ENCODE data around the gene UBA5. TPM values are rescaled to one million over a fixed set of nuclear protein-coding genes. Genes with fewer than 3 reads are reported as not detected.
"Not testable (repeated sequence)": the region's sequence is repeated elsewhere in the genome, so short reads cannot be mapped to it uniquely, and the experiment has no call there.

Gene UBA5
- total RNA-seq, 4 donors from 2014 or later, result 19.9 to 50.9 (median 34.4) TPM

GRCh38 chr3:132638706-132639105 lies 21.4 kb upstream of the UBA5 start:
- no peaks in the 10 kb centered on the region for H3K27me3 ChIP-seq
- no peak for DNase-seq (ENCODE audit: low spot score in 2 of 2)
- H3K4me1 ChIP-seq, result no peaks in the 10 kb centered on the region
- no peak for TF ChIP-seq CTCF (IDR thresholded peaks at IDR 0.05)
- TF ChIP-seq POLR2A (IDR thresholded peaks at IDR 0.05), result no peak
- TF ChIP-seq EP300 (IDR thresholded peaks at IDR 0.05), result no peak
- H3K27ac ChIP-seq, result no peak overlapping the region
- no peak overlapping the region for H3K4me3 ChIP-seq
- no peaks in the 10 kb centered on the region for H3K9me3 ChIP-seq
- peaks cover 0 to 71% (median 0%) of the 10 kb centered on the region in 3 donors for H3K36me3 ChIP-seq

- H3K4me1 ChIP-seq; H3K27ac ChIP-seq; H3K27me3 ChIP-seq; DNase-seq (ENCODE audit: low spot score in 2 of 2); H3K9me3 ChIP-seq; H3K4me3 ChIP-seq: not testable (repeated sequence)
- H3K36me3 ChIP-seq, result peaks cover 0 to 54% (median 0%) of the 10 kb centered on the region in 3 donors
- 91 to 92% methylated on average over 2 of the region's 2 CpGs for WGBS, 2 donors
Observed at GRCh38 chr3:132641427-132641826, 18.7 kb upstream of the UBA5 start.

GRCh38 chr3:132641837-132642538 lies 18.1 kb upstream of the UBA5 start:
- TF ChIP-seq EP300 (IDR thresholded peaks at IDR 0.05) (no peak), POLR2A (IDR thresholded peaks at IDR 0.05) (no peak), CTCF (IDR thresholded peaks at IDR 0.05) (peak; percentile 60 to 78 (median 69))
- 66 to 74% methylated on average over 5 of the region's 5 CpGs for whole genome bisulfite sequencing, 2 donors
- no peak overlapping the region for H3K27ac ChIP-seq
- no peak overlapping the region for H3K4me3 ChIP-seq
- DNase-seq (ENCODE audit: low spot score in 2 of 2), result no peak
- H3K9me3 ChIP-seq, result no peaks in the 10 kb centered on the region
- no peaks in the 10 kb centered on the region for H3K4me1 ChIP-seq
- H3K36me3 ChIP-seq, result peaks cover 0 to 49% (median 0%) of the 10 kb centered on the region in 3 donors
- H3K27me3 ChIP-seq, result no peaks in the 10 kb centered on the region

- no peak for DNase-seq (ENCODE audit: low spot score in 2 of 2)
- 57 to 66% methylated on average over 2 of the region's 2 CpGs for WGBS, 2 donors
- Histone ChIP-seq H3K4me1 (no peaks in the 10 kb centered on the region), H3K36me3 (peaks cover 0 to 45% (median 0%) of the 10 kb centered on the region in 3 donors), H3K9me3 (no peaks in the 10 kb centered on the region), H3K27me3 (no peaks in the 10 kb centered on the region), H3K27ac (no peak overlapping the region), H3K4me3 (no peak overlapping the region)
- TF ChIP-seq EP300 (IDR thresholded peaks at IDR 0.05), result no peak
- no peak for TF ChIP-seq CTCF (IDR thresholded peaks at IDR 0.05)
- no peak for TF ChIP-seq POLR2A (IDR thresholded peaks at IDR 0.05)
Observed at GRCh38 chr3:132642539-132642847, 17.6 kb upstream of the UBA5 start.

- peaks cover 0 to 37% (median 0%) of the 10 kb centered on the region in 3 donors for H3K36me3 ChIP-seq
- H3K4me1 ChIP-seq, result no peaks in the 10 kb centered on the region
- H3K27ac ChIP-seq, result no peak overlapping the region
- H3K9me3 ChIP-seq, result no peaks in the 10 kb centered on the region
- no peak overlapping the region for H3K4me3 ChIP-seq
- no peaks in the 10 kb centered on the region for H3K27me3 ChIP-seq
- DNase-seq (ENCODE audit: low spot score in 2 of 2), result no peak
- 65 to 76% methylated on average over 2 of the region's 2 CpGs for WGBS, 2 donors
- TF ChIP-seq POLR2A (IDR thresholded peaks at IDR 0.05), result no peak
- no peak for TF ChIP-seq EP300 (IDR thresholded peaks at IDR 0.05)
- no peak for TF ChIP-seq CTCF (IDR thresholded peaks at IDR 0.05)
Observed at GRCh38 chr3:132643366-132643765, 16.8 kb upstream of the UBA5 start.
